CD4-positive, alpha-beta T cell treated with Interleukin-2 at 100 ng/mL for 4 hours (primary cell): ENCODE data around the gene SPRING1.

Experiments
- DNase-seq: peaks from one replicate; pipeline ENCODE4 v3.0.0-alpha.2; 2020; ENCODE audit warnings: low spot score

The SPRING1 gene

GRCh38 chr12:116708826-116709756, 28.8 kb downstream of the SPRING1 start:
- peak; percentile 47 for DNase-seq

GRCh38 chr12:116707751-116708150, 30.1 kb downstream of the SPRING1 start:
- DNase-seq, result no peak

- peak; percentile 70 for DNase-seq
Measured at GRCh38 chr12:116703214-116703795, 34.6 kb downstream of the SPRING1 start.

GRCh38 chr12:116701432-116701831, 36.4 kb downstream of the SPRING1 start:
- DNase-seq, result no peak

- DNase-seq, result no peak
Measured at GRCh38 chr12:116700066-116700465, 37.8 kb downstream of the SPRING1 start.

GRCh38 chr12:116698554-116699075, 39.3 kb downstream of the SPRING1 start:
- DNase-seq, result no peak

- no peak for DNase-seq
Measured at GRCh38 chr12:116698116-116698515, 39.8 kb downstream of the SPRING1 start.

- DNase-seq, result no peak
Measured at GRCh38 chr12:116697716-116698115, 40.2 kb downstream of the SPRING1 start.

- DNase-seq, result no peak
Measured at GRCh38 chr12:116697305-116697704, 40.6 kb downstream of the SPRING1 start.

GRCh38 chr12:116695464-116695725, 42.5 kb downstream of the SPRING1 start:
- DNase-seq, result no peak

GRCh38 chr12:116694653-116695463, 43.0 kb downstream of the SPRING1 start:
- no peak for DNase-seq

- no peak for DNase-seq
Measured at GRCh38 chr12:116693286-116694227, 44.3 kb downstream of the SPRING1 start.

- DNase-seq, result no peak
Measured at GRCh38 chr12:116692605-116693004, 45.3 kb downstream of the SPRING1 start.

GRCh38 chr12:116691636-116692035, 46.2 kb downstream of the SPRING1 start:
- no peak for DNase-seq

- no peak for DNase-seq
Measured at GRCh38 chr12:116691205-116691604, 46.7 kb downstream of the SPRING1 start.

GRCh38 chr12:116689979-116690744, 47.7 kb downstream of the SPRING1 start:
- no peak for DNase-seq

GRCh38 chr12:116689521-116689920, 48.3 kb downstream of the SPRING1 start:
- DNase-seq, result no peak
